HG03354 (cell line): ENCODE results near the gene RAD9B.
"Not testable (repeated sequence)": the region's sequence is repeated elsewhere in the genome, so short reads cannot be mapped to it uniquely, and the experiment has no call there.

Experiments
- ATAC-seq: cut with Tn5 transposase; IDR thresholded peaks from one replicate; pipeline ENCODE4 v1.9.1; 2021; ENCODE audit warnings: mild to moderate bottlenecking; ENCODE audit not compliant: unreplicated experiment, poor library complexity, severe bottlenecking

Gene RAD9B

GRCh38 chr12:110520876-110521712 is 19.0 kb downstream of the RAD9B start:
- ATAC-seq: not testable (repeated sequence)

- no peak for ATAC-seq
These were observed 26.2 kb downstream of the RAD9B start for GRCh38 chr12:110528277-110528839.

- ATAC-seq: no peak
These were observed 28.4 kb downstream of the RAD9B start for GRCh38 chr12:110530511-110530910.

GRCh38 chr12:110531741-110532333 is 29.7 kb downstream of the RAD9B start:
- peak; percentile 88 for ATAC-seq

GRCh38 chr12:110532644-110533043 is 30.5 kb downstream of the RAD9B start:
- ATAC-seq: no peak

GRCh38 chr12:110533607-110534006 is 31.5 kb downstream of the RAD9B start:
- ATAC-seq: no peak

- no peak for ATAC-seq
These were observed 32.7 kb downstream of the RAD9B start for GRCh38 chr12:110534811-110535210.

GRCh38 chr12:110536834-110537604 is 34.9 kb downstream of the RAD9B start:
- no peak for ATAC-seq

GRCh38 chr12:110537605-110538409 is 35.7 kb downstream of the RAD9B start:
- no peak for ATAC-seq

- ATAC-seq: no peak
These were observed 36.9 kb downstream of the RAD9B start for GRCh38 chr12:110538869-110539622.

GRCh38 chr12:110540048-110540447 is 37.9 kb downstream of the RAD9B start:
- no peak for ATAC-seq

- ATAC-seq: no peak
These were observed 41.3 kb downstream of the RAD9B start for GRCh38 chr12:110543252-110543959.

GRCh38 chr12:110543965-110544364 is 41.8 kb downstream of the RAD9B start:
- no peak for ATAC-seq

GRCh38 chr12:110545259-110545658 is 43.1 kb downstream of the RAD9B start:
- not testable (repeated sequence) for ATAC-seq

- ATAC-seq: no peak
These were observed 43.7 kb downstream of the RAD9B start for GRCh38 chr12:110545812-110546211.

GRCh38 chr12:110546339-110546738 is 44.2 kb downstream of the RAD9B start:
- ATAC-seq: no peak

- ATAC-seq: no peak
These were observed 45.0 kb downstream of the RAD9B start for GRCh38 chr12:110547090-110547489.

GRCh38 chr12:110548678-110549077 is 46.5 kb downstream of the RAD9B start:
- no peak for ATAC-seq
